Measurements from ENCODE around the gene MAP2K1.
"Not testable (repeated sequence)": the region's sequence is repeated elsewhere in the genome, so short reads cannot be mapped to it uniquely, and the experiment has no call there.

The MAP2K1 gene

GRCh38 chr15:66476535-66476934 is 89.8 kb downstream of the MAP2K1 start:
- no peak for DNase-seq (ENCODE audit: low spot score)

DNA sequence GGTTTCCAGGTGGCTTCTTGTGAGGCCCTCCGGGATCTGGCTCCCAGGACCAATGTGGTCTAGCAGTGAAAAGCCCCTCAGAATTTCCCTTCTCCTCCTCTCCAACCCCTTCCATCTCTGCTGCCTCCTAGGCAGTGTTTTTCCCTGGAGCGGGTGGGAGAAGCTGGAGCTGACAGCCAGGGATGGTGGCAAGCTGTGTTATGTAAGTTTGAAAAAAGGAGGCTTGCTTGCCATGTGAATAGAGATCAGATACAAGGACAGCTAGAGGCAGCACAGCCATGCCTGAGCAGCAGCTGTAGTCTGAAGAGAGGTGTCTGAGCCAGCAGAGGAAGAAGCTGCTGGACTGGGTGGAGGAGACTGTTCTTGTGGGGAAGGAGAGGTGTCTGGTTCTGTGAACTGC is 90.3 kb downstream of the MAP2K1 start:
- no peak for DNase-seq (ENCODE audit: low spot score)

- no peak for DNase-seq (ENCODE audit: low spot score)
These were observed 93.6 kb downstream of the MAP2K1 start for GRCh38 chr15:66480267-66480666.

DNA sequence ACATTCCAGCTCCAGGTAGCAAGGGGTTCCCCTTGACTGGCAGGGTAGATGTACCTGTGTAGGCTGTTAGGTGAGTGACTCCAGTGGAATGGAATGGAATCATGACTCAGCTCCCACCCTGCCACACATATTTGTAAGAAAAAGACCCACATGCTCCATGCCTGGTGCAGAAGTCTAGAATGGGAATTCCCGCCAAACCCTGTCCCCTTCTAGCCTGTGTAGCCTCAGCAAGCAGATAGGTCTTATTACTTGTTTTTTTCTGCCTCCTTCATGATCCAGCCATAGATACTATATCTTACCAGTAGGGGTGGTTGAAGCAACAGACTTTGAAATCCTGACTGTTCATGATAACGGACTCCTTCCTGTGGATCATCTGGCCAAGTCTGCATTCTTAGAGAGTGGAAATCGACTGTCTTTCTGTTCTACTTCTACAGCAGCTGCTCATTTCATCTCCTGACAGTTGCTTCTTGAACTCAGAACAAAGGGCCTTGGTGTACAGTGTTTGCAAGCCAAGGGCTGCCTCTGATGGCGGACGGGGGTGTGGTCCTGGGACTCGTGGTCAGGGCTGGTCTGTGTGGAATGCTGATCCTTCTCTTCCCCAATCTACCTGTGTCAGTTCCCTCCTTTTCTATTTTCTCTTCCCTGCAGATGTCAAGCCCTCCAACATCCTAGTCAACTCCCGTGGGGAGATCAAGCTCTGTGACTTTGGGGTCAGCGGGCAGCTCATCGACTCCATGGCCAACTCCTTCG is 94.6 kb downstream of the MAP2K1 start:
- no peak for DNase-seq (ENCODE audit: low spot score)

DNA sequence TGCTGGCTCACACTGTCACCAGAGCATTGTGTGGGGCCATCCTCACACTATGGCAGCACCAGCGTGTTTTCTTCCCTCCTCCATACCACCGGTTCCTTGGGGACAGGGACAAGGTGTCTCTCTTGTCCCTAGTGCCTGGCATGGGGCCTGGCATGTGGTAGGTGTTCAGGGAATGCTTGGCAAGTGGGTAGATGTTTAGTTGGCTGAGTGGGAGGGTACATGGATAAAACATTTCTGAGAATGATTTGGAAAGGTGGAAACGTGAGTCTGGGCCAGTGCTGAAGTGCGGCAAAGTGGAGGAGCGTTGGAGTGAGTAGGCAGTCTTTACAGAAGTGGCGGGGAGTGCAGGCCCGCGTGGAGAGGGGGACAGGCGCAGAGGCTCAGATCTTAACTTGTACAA is 95.8 kb downstream of the MAP2K1 start:
- DNase-seq (ENCODE audit: low spot score): no peak

DNA sequence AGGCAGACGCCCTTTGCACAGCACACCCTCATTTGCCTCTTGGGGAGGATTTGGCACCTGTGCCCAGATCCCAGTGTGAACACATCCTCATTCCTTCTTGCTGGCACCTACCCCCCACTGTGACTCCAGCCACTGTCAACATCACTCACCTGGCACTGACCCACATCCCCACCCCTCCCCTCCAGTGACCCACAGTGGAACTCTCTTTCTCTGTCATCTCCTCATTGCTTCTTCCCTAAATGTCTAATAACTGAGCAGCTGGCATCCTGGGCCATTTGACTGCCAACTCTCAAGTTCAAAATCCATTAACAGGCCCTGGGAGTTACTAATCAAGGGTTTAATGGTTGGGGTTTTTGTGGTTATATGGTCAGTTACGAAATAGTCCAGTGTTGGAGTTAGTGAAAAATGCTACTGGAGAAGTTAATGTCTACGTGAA is 96.4 kb downstream of the MAP2K1 start:
- DNase-seq (ENCODE audit: low spot score): no peak

DNA sequence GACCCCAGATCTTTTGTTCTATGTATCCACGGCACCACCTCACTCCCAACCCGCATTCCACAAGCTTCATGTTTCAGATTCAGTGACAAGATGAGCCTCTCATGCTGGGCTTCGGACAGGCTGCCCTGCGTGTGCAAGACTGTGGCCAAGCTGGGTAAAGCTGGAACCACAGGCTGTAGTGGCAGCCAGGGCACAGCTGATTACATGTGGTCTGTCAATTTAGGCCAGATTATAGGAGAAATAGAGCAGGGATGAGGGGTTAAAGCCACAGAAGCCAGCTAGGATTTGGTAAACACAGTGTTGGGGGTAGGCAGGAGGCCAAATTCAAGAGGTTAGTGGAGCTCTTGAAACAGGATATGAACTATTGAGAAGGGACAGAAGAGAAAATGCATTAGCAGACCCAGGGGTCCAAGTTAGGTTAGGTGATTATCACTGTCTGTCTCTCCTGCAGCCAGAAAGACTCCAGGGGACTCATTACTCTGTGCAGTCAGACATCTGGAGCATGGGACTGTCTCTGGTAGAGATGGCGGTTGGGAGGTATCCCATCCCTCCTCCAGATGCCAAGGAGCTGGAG is 97.9 kb downstream of the MAP2K1 start:
- no peak for DNase-seq (ENCODE audit: low spot score)

GRCh38 chr15:66486887-66487286 is 100.2 kb downstream of the MAP2K1 start:
- no peak for DNase-seq (ENCODE audit: low spot score)

- no peak for DNase-seq (ENCODE audit: low spot score)
These were observed 101.8 kb downstream of the MAP2K1 start for GRCh38 chr15:66488525-66488924.

DNA sequence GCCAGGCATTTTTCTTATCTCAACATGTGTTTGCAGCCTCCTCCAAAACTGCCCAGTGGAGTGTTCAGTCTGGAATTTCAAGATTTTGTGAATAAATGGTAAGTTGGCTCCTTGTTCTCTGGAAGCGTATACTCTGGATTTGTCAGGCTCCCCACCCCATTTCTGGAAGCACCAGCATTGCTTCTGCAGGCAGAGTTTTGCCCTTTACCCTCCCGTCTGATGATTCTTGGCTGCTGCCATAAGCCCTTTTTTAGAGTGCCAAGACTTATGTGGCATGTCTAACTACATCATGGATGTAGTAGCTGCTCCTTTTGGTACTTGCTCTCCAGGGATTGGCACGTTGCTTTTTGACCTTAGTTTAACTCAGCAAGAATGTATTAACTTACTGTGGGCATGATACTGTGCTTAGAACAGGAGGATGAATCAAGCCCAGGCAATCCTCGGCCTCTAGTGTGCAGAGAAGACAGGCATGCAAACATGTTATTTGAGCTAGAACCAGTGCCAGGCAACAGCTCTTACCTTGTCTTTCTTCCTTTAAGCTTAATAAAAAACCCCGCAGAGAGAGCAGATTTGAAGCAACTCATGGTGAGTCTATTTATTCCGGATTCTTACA is 102.6 kb downstream of the MAP2K1 start:
- DNase-seq (ENCODE audit: low spot score): no peak

GRCh38 chr15:66491846-66492245 is 105.1 kb downstream of the MAP2K1 start:
- DNase-seq (ENCODE audit: low spot score): no peak

GRCh38 chr15:66494262-66494661 is 107.5 kb downstream of the MAP2K1 start:
- no peak for DNase-seq (ENCODE audit: low spot score)

- DNase-seq (ENCODE audit: low spot score): no peak
These were observed 110.3 kb downstream of the MAP2K1 start for GRCh38 chr15:66496951-66497501.

GRCh38 chr15:66497502-66498455 is 111.1 kb downstream of the MAP2K1 start, which contains the start of gene SNAPC5:
SNAPC5 (minus strand) TSS chr15:66497762; CDS start chr15:66497731, 31 bp downstream.
- peak; percentile 91 for DNase-seq (ENCODE audit: low spot score)

DNA sequence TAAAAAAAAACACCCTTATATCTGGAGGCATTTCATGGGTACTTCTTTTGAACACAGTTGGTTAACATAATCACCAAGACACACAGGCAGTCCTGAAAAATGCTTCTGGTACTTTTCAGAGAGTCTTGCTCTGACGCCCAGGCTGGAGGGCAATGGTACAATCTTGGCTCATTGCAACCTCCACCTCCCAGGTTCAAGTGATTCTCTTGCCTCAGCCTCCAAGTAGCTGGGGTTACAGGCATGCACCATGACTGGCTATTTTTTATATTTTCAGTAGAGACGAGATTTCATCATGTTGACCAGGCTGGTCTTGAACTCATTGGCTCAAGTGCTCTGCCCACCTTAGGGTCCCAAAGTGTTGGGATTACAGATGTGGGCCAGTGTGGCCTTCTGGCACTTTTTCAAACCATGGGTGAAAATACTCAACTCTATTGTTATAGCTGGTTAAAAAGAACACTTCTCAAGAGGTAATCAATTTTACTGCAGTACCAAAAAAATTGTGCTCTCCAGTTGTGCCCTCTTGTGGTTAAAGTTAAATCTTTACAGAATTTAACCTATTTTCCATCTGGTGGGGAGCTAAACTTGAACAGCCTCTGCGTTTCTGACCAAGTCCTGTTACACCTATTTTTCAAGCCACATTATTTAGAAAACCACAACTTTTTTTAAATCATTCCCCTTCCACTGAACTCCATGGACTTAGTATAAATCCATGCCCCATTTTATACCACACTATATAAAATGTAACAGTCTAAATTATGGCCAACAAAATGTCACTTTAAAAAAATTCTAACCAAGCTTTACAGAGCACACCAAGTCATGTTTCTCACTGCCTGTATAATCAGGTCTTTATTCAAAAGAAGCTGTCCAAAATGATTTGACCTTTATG is 112.0 kb downstream of the MAP2K1 start:
- no peak for DNase-seq (ENCODE audit: low spot score)

DNA sequence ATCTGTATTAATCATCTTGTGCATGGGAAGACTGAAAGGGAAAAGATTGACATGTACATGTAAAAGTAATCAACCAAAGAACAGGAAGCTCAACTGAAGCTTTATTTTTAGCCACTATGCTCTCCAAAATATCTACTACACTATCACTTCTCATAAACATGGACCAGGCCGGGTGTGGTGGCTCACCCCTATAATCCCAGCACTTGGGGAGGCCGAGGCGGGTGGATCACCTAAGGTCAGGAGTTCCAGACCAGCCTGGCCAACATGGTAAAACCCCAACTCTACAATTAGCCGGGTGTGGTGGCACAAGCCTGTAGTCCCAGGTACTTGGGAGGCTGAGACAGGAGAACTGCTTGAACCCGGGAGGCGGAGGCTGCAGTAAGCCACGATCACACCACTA is 113.6 kb downstream of the MAP2K1 start:
- not testable (repeated sequence) for DNase-seq (ENCODE audit: low spot score)

GRCh38 chr15:66502491-66502890 is 115.8 kb downstream of the MAP2K1 start:
- DNase-seq (ENCODE audit: low spot score): no peak

- peak; percentile 31 for DNase-seq (ENCODE audit: low spot score)
These were observed 116.4 kb downstream of the MAP2K1 start for GRCh38 chr15:66503041-66503648.

GRCh38 chr15:66503780-66504562 is 117.3 kb downstream of the MAP2K1 start:
- DNase-seq (ENCODE audit: low spot score): no peak

Data from AG08396 (cell line).